Osteoblast (primary cell): Measurements from ENCODE around the gene JHY. TPM values are rescaled to one million over a fixed set of nuclear protein-coding genes. Genes with fewer than 3 reads are reported as not detected.

Experiments
- DNase-seq: peaks from one replicate; pipeline ENCODE4 v3.0.0; 2011; ENCODE audit warnings: low spot score, mixed read lengths; ENCODE audit not compliant: insufficient read length; ENCODE audit errors: missing footprints
- H2AFZ ChIP-seq: 2 replicates; pipeline ENCODE4 v1.6.0; 2011; ENCODE audit warnings: mild to moderate bottlenecking, low read length
- H3K27ac ChIP-seq: 2 replicates; pipeline ENCODE4 v1.5.1; 2011; ENCODE audit warnings: mild to moderate bottlenecking, low read depth, low read length, moderate library complexity
- H3K27me3 ChIP-seq: 2 replicates; pipeline ENCODE4 v1.6.0; 2012; ENCODE audit warnings: mild to moderate bottlenecking, control low read depth, inconsistent platforms, low read length, moderate library complexity; ENCODE audit not compliant: insufficient read depth
- H3K36me3 ChIP-seq: 2 replicates; pipeline ENCODE4 v1.5.1; 2011; ENCODE audit warnings: mild to moderate bottlenecking, low read length, control low read depth, moderate library complexity; ENCODE audit not compliant: insufficient read depth
- H3K4me1 ChIP-seq: 2 replicates; pipeline ENCODE4 v1.5.1; 2011; ENCODE audit warnings: mild to moderate bottlenecking, low read length, control low read depth, moderate library complexity; ENCODE audit not compliant: insufficient read depth
- H3K4me2 ChIP-seq: 2 replicates; pipeline ENCODE4 v1.6.0; 2011; ENCODE audit warnings: mild to moderate bottlenecking, low read length; ENCODE audit not compliant: insufficient read depth
- H3K4me3 ChIP-seq: fragments of 200-600 bp; sonication (generic); 3 replicates; pipeline ENCODE4 v1.5.1; 2012; ENCODE audit warnings: mild to moderate bottlenecking, low read length, inconsistent platforms; ENCODE audit not compliant: insufficient read depth
- H3K79me2 ChIP-seq: 2 replicates; pipeline ENCODE4 v1.6.0; 2012; ENCODE audit warnings: mild to moderate bottlenecking, low read length, control low read depth, inconsistent platforms; ENCODE audit not compliant: insufficient read depth
- H3K9me3 ChIP-seq: 2 replicates; pipeline ENCODE4 v1.5.1; 2011; ENCODE audit warnings: low read depth, low read length, control low read depth
- H4K20me1 ChIP-seq: 2 replicates; pipeline ENCODE4 v1.6.0; 2012; ENCODE audit warnings: mild to moderate bottlenecking, low read length, control low read depth; ENCODE audit not compliant: insufficient read depth
- CTCF ChIP-seq: IDR thresholded peaks from 2 replicates; pipeline ENCODE4 v1.5.1; 2011; ENCODE audit warnings: mild to moderate bottlenecking, low read depth, low read length, moderate library complexity; ENCODE audit errors: extremely low read depth
- total RNA-seq: library from RNA; depleted of rRNA; stranded (reverse); fragments of >200 nt; gene quantifications from 2 replicates; pipeline ENCODE4 v1.2.3, GENCODE V29; 2012

The JHY gene
- total RNA-seq, 1 donor, result 12.7 TPM

GRCh38 chr11:122951211-122951610 is 68.7 kb downstream of the JHY start:
- no peaks in the 10 kb centered on the region for H3K9me3 ChIP-seq
- DNase-seq, result no peak
- no peak for TF ChIP-seq CTCF

DNA sequence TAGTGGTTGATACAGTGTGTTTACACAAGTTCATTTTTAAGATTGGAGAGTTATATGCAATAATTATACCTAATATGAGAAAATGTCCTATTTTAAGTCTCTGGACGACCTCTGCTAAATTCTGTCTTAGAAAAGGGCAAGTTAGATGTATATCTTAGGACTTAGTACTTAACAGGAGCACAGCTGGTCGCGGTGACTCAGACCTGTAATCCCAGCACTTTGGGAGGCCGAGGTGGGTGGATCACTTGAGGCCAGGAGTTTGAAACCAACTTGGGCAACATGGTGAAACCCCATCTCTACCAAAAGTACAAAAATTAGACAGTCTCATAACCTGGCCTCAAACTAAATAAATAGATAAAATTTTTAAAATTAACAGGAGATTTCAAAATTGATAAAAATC is 71.9 kb downstream of the JHY start:
- Histone ChIP-seq H2AFZ (no peak overlapping the region), H3K4me1 (no peaks in the 10 kb centered on the region), H3K27ac (no peak overlapping the region), H3K27me3 (peaks cover 16% of the 10 kb centered on the region), H3K4me2 (no peak overlapping the region), H4K20me1 (no peaks in the 10 kb centered on the region), H3K79me2 (no peaks in the 10 kb centered on the region), H3K4me3 (no peak overlapping the region), H3K36me3 (no peaks in the 10 kb centered on the region), H3K9me3 (no peaks in the 10 kb centered on the region)
- DNase-seq, result no peak
- no peak for TF ChIP-seq CTCF

More at GRCh38 chr11:122951211-122951610, 68.7 kb downstream of the JHY start:
- Histone ChIP-seq H3K4me2 (no peak overlapping the region), H3K27ac (no peak overlapping the region), H3K4me3 (no peak overlapping the region), H4K20me1 (no peaks in the 10 kb centered on the region), H3K36me3 (no peaks in the 10 kb centered on the region), H3K27me3 (peaks cover 10% of the 10 kb centered on the region), H3K4me1 (no peaks in the 10 kb centered on the region), H3K79me2 (no peaks in the 10 kb centered on the region), H2AFZ (no peak overlapping the region)

- Histone ChIP-seq H3K4me2 (no peak overlapping the region), H3K9me3 (no peaks in the 10 kb centered on the region), H2AFZ (no peak overlapping the region), H4K20me1 (no peaks in the 10 kb centered on the region), H3K27me3 (peaks cover 31% of the 10 kb centered on the region), H3K4me1 (no peaks in the 10 kb centered on the region), H3K79me2 (no peaks in the 10 kb centered on the region), H3K27ac (no peak overlapping the region), H3K36me3 (no peaks in the 10 kb centered on the region), H3K4me3 (no peak overlapping the region)
- DNase-seq, result no peak
- no peak for TF ChIP-seq CTCF
These were observed 81.4 kb downstream of the JHY start for GRCh38 chr11:122963961-122964360.

DNA sequence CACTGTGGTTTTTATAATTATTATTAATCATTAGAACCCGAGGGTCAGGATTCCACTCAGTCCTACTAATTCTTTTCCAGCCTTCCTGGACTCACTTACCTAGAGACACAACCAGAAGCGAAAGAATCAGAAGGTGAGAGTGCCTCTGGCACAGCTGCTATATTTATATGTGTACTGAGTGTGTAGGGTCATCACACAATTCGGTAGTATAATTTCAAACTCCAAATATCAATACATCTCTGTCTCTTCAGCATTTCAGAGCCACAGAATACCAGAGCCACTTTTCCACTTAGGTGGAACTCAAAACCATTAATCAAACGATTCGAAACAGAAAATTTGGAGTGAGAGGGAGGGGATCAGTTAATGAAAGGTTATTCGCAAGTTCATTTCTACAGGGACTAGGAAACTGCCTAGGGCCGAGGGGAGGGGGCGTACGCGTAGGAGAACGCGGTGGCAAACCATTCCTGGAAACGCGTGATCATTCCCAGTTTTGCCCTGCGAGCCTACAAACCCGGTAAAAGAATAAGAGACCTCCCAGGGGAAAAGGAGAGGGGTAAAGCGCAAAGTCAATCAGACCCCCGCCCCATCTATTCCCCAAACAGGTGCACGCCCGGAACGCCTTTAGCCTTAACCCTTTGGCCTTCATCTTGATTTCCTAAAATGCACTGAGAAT is 93.6 kb downstream of the JHY start:
- H3K4me1 ChIP-seq, result no peaks in the 10 kb centered on the region
- no peaks in the 10 kb centered on the region for H3K36me3 ChIP-seq
- no peaks in the 10 kb centered on the region for H3K9me3 ChIP-seq
- no peaks in the 10 kb centered on the region for H3K79me2 ChIP-seq
- TF ChIP-seq CTCF, result no peak
- no peak for DNase-seq
- peaks cover 89% of the 10 kb centered on the region for H3K27me3 ChIP-seq
- peaks cover 2% of the 10 kb centered on the region for H4K20me1 ChIP-seq
- H2AFZ ChIP-seq, result no peak overlapping the region
- H3K4me2 ChIP-seq, result no peak overlapping the region
- no peak overlapping the region for H3K4me3 ChIP-seq
- no peak overlapping the region for H3K27ac ChIP-seq
